Activated CD8-positive, alpha-beta T cell treated with anti-CD3 and anti-CD28 coated beads for 36 hours (primary cell): ENCODE measurements around the gene GPX5. TPM values are rescaled to one million over a fixed set of nuclear protein-coding genes. Genes with fewer than 3 reads are reported as not detected.

Experiments used
- ATAC-seq: fragments of 200-7000 bp; cut with Tn5 transposase; one replicate; pipeline ENCODE4 v1.10.0; 2021; ENCODE audit warnings: mild to moderate bottlenecking, moderate library complexity
- CTCF ChIA-PET: fragments of 350-600 bp; sonication (Branson Sonifier 250); formaldehyde crosslinking; loops from one replicate; lab custom pipeline; 2021; ENCODE audit warnings: antibody characterized with exemption; lab: Charles Lee
- POLR2A ChIA-PET: fragments of 350-600 bp; sonication (Branson Sonifier 250); formaldehyde crosslinking; loops from one replicate; lab custom pipeline; 2021; ENCODE audit warnings: antibody characterized with exemption; lab: Charles Lee
- DNase-seq: peaks from one replicate; pipeline ENCODE4 v3.0.0-alpha.2; 2020
- H3K27ac Mint-ChIP-seq: one replicate; pipeline ENCODE4 v1.8.0; 2021; ENCODE audit warnings: mild to moderate bottlenecking, mixed read lengths
- H3K27me3 Mint-ChIP-seq: one replicate; pipeline ENCODE4 v1.8.0; 2021; ENCODE audit warnings: mixed read lengths
- H3K36me3 Mint-ChIP-seq: one replicate; pipeline ENCODE4 v1.8.0; 2021; ENCODE audit warnings: low read depth, mixed read lengths
- H3K4me1 Mint-ChIP-seq: one replicate; pipeline ENCODE4 v1.8.0; 2021; ENCODE audit warnings: low read depth, mixed read lengths
- H3K4me3 Mint-ChIP-seq: one replicate; pipeline ENCODE4 v1.8.0; 2021; ENCODE audit warnings: mild to moderate bottlenecking, moderate library complexity, mixed read lengths
- H3K9me3 Mint-ChIP-seq: one replicate; pipeline ENCODE4 v1.8.0; 2021; ENCODE audit warnings: mixed read lengths
- intact Hi-C: fragments of 100-400 bp; cut with micrococcal nuclease; formaldehyde crosslinking; loops from one replicate; pipeline ENCODE4 v1.10.0; 2022
- total RNA-seq, 2 experiments: library from RNA; stranded (reverse); gene quantifications; one replicate each; pipeline ENCODE4 v1.2.3, GENCODE V29; 2021
- TF ChIP-seq, protein P1 (sequence below): fragments of 200-600 bp; IDR thresholded peaks from one replicate; pipeline ENCODE4 v1.8.0; 2022; ENCODE audit warnings: antibody characterized with exemption, mild to moderate bottlenecking

The GPX5 gene
- total RNA-seq, 2 experiments from 2014 or later, result not detected

DNA sequence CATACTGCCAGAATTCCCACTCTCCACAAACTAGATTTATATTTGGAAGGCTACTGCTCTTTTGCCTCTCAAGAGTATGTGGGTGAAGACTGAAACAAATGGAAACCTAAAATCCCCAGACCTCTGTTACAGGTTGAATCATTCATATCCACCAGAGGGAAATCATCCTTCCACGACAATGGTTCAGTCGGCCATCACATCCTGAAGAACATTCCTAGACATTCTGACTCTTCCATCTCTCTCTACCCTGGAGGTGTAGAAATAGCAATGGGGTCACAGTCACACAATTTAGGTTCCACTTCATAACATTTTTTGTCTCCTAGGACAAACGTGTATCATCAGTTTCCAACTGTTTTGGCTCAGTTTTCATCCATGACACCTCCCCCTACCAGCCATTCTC lies 8.6 kb downstream of the GPX5 start:
- Mint-ChIP-seq H3K27ac (no peak overlapping the region), H3K36me3 (no peaks in the 10 kb centered on the region), H3K4me1 (peaks cover 4% of the 10 kb centered on the region), H3K4me3 (no peak overlapping the region), H3K9me3 (no peaks in the 10 kb centered on the region), H3K27me3 (peaks cover 56% of the 10 kb centered on the region)
- ATAC-seq (no peak), DNase-seq (no peak)
- CTCF ChIA-PET, result no interaction called here
- POLR2A ChIA-PET, result no interaction called here
- TF ChIP-seq, protein P1, sequence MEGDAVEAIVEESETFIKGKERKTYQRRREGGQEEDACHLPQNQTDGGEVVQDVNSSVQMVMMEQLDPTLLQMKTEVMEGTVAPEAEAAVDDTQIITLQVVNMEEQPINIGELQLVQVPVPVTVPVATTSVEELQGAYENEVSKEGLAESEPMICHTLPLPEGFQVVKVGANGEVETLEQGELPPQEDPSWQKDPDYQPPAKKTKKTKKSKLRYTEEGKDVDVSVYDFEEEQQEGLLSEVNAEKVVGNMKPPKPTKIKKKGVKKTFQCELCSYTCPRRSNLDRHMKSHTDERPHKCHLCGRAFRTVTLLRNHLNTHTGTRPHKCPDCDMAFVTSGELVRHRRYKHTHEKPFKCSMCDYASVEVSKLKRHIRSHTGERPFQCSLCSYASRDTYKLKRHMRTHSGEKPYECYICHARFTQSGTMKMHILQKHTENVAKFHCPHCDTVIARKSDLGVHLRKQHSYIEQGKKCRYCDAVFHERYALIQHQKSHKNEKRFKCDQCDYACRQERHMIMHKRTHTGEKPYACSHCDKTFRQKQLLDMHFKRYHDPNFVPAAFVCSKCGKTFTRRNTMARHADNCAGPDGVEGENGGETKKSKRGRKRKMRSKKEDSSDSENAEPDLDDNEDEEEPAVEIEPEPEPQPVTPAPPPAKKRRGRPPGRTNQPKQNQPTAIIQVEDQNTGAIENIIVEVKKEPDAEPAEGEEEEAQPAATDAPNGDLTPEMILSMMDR, result no peak
- intact Hi-C loops, result no loop called here

DNA sequence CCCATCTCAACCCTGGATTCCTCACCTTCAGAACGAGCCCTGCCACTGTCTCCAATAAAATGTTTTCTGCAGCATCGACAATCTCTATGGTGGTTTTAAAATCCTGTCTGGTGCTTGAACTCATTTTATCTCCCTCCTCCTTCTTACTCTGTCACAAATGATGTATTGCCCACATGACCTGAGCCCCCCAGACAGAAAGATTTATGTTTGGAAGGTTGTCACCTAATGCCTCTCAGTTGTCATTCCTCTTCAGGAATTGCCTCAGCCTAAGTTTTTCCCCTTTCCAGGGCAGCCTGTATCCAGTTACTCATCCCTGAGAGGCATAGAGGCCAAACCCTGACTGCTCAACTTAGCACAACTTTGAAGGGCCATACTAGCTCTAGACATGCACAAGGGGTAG lies 9.2 kb downstream of the GPX5 start:
- H3K27me3 Mint-ChIP-seq, result peaks cover 58% of the 10 kb centered on the region
- ChIA-PET CTCF (no interaction called here), POLR2A (no interaction called here)
- no peak for ATAC-seq
- intact Hi-C loops, result no loop called here
- TF ChIP-seq, protein P1, result no peak
- no peaks in the 10 kb centered on the region for H3K36me3 Mint-ChIP-seq
- H3K4me3 Mint-ChIP-seq, result no peak overlapping the region
- peaks cover 4% of the 10 kb centered on the region for H3K4me1 Mint-ChIP-seq
- no peaks in the 10 kb centered on the region for H3K9me3 Mint-ChIP-seq
- no peak overlapping the region for H3K27ac Mint-ChIP-seq
- DNase-seq, result no peak

DNA sequence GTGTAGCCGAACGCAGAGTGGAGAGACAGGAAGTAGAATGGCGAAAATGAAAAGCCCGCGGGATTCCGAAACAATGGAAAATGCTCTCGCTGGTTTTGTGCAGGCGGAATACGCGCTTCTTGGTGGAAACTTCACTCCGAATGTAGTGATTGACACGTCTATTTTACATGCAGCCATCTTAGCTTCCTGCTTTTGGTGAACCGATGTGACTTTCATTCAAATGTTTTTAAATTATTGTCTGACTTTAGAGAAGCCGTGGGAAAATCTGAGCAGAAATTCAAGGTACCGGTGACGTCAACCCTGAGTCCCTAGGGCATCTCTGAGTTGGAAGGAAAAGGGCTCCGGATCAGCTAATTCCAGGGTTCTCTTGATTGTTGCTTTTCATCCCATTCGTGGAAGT lies 11.4 kb downstream of the GPX5 start:
- Mint-ChIP-seq H3K36me3 (no peaks in the 10 kb centered on the region), H3K4me3 (peak overlapping the region; percentile 57), H3K27me3 (peaks cover 52% of the 10 kb centered on the region), H3K27ac (no peak overlapping the region), H3K4me1 (peaks cover 7% of the 10 kb centered on the region), H3K9me3 (peaks cover 6% of the 10 kb centered on the region)
- intact Hi-C loops, result no loop called here
- ChIA-PET POLR2A (no interaction called here), CTCF (no interaction called here)
- DNase-seq (no peak), ATAC-seq (no peak)
- TF ChIP-seq, protein P1, result no peak

DNA sequence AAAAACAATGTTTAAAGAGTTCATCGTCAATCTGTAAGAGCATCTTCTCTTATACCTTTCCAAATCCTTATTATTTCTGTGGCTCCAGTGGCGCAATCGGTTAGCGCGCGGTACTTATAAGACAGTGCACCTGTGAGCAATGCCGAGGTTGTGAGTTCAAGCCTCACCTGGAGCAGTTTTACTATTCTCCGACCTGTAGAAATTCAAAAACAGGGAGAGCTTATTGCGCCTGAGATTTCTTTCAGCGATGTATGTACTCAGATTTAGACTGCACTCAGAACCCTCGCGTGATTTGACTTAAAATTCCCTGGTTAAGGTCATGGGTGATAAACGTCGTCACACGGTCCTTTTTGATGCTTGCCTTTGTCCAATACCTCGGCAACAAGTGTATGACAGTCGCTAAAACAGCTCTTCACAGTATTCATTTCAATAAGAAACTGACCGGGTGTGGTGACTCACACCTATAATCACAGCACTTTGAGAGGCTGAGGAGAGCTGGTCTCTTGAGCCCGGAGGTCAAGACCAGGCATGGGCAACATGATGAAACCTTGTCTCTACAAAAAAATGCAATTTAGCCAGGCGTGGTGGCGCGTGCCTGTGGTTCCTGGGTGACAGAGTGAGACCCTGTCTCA lies 11.9 kb downstream of the GPX5 start:
- CTCF ChIA-PET, result no interaction called here
- Mint-ChIP-seq H3K9me3 (peaks cover 10% of the 10 kb centered on the region), H3K4me1 (peaks cover 13% of the 10 kb centered on the region), H3K36me3 (no peaks in the 10 kb centered on the region), H3K4me3 (peak overlapping the region; percentile 57), H3K27ac (no peak overlapping the region), H3K27me3 (peaks cover 54% of the 10 kb centered on the region)
- intact Hi-C loops, result no loop called here
- DNase-seq (peak; percentile 61), ATAC-seq (peak; percentile 72)
- TF ChIP-seq, protein P1, result no peak
- POLR2A ChIA-PET, result interaction anchor here (0.6 kb wide), 1 partner anchor 601 kb away, joined by 4 read pairs; no protein-coding TSS in a partner anchor

DNA sequence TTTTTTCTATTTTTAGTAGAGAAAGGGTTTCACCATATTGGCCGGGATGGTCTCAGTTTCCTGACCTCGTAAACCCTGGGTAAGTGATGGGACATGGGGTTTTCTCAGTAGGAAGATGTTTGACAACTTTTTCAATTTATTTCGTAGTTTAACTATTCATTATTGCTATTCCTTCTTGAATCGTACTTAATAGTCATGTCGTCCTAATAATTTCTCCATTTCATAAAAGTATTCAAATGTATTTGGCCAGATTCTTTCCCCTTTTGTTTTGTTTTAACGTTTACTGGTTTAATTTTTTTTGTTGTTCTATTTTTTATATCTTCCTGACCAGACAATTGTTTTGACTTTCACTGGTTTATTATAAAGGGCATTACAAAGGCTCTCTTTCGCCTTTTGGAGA lies 16.3 kb downstream of the GPX5 start:
- peak overlapping the region; percentile 9 for H3K27ac Mint-ChIP-seq
- intact Hi-C loops, result no loop called here

More for the DNA sequence above, 16.3 kb downstream of the GPX5 start:
- Mint-ChIP-seq H3K4me3 (peak overlapping the region; percentile 77), H3K9me3 (peaks cover 10% of the 10 kb centered on the region), H3K4me1 (peaks cover 25% of the 10 kb centered on the region), H3K36me3 (no peaks in the 10 kb centered on the region), H3K27me3 (peaks cover 54% of the 10 kb centered on the region)
- DNase-seq, result no peak
- no peak for ATAC-seq
- TF ChIP-seq, protein P1, result no peak
- ChIA-PET POLR2A (no interaction called here), CTCF (interaction anchor here (0.7 to 1.6 kb wide), 13 partner anchors 10 to 664 kb away, joined by 3 to 5 read pairs (median 3); no protein-coding TSS in a partner anchor)
